CD4-positive, alpha-beta T cell (primary cell): Measurements from ENCODE around the gene MBNL1. TPM values are rescaled to one million over a fixed set of nuclear protein-coding genes. Genes with fewer than 3 reads are reported as not detected.

Experiments
- ATAC-seq: fragments of 200-7000 bp; cut with Tn5 transposase; one replicate; pipeline ENCODE4 v1.10.0; 2022; ENCODE audit warnings: mild to moderate bottlenecking; ENCODE audit not compliant: poor library complexity
- CTCF ChIA-PET: fragments of 350-600 bp; sonication (Branson Sonifier 250); formaldehyde crosslinking; loops from one replicate; lab custom pipeline; 2021; ENCODE audit warnings: antibody characterized with exemption, inconsistent platforms; lab: Charles Lee
- POLR2A ChIA-PET: fragments of 350-600 bp; sonication (Branson Sonifier 250); formaldehyde crosslinking; loops from one replicate; lab custom pipeline; 2021; ENCODE audit warnings: antibody characterized with exemption, inconsistent platforms; lab: Charles Lee
- DNase-seq, 14 experiments: peaks; one replicate each; pipeline ENCODE4 v3.0.0-alpha.2; 2013 to 2020; ENCODE audit warnings: mixed read lengths in 2 of 14
- H3K27ac ChIP-seq, 2 donors: one replicate each; pipeline versions ENCODE4 v1.5.1 to v1.7.0; 2013; ENCODE audit warnings: low read length in 2 of 2, low read depth in 1 of 2, mild to moderate bottlenecking in 1 of 2
- H3K27me3 ChIP-seq, 2 experiments: 1 replicate in 1 of 2; 2 replicates in 1 of 2; pipeline versions ENCODE4 v1.6.1 to v1.7.0; 2013; ENCODE audit warnings: low read length in 2 of 2, control low read depth in 1 of 2, mild to moderate bottlenecking in 1 of 2, moderate library complexity in 1 of 2; ENCODE audit not compliant: insufficient read depth in 2 of 2, control insufficient read depth in 1 of 2
- H3K36me3 ChIP-seq: one replicate; pipeline ENCODE4 v1.6.1; 2013; ENCODE audit warnings: low read length, control low read depth; ENCODE audit not compliant: insufficient read depth
- H3K4me1 ChIP-seq: one replicate; pipeline ENCODE4 v1.6.1; 2013; ENCODE audit warnings: low read length, control low read depth; ENCODE audit not compliant: insufficient read depth
- H3K4me3 ChIP-seq: one replicate; pipeline ENCODE4 v1.5.1; 2013; ENCODE audit warnings: mild to moderate bottlenecking, low read length, moderate library complexity
- H3K9me3 ChIP-seq, 2 experiments: 1 replicate in 1 of 2; 2 replicates in 1 of 2; pipeline versions ENCODE4 v1.6.1 to v1.7.0; 2013; ENCODE audit warnings: low read length in 2 of 2, mild to moderate bottlenecking in 2 of 2, control low read depth in 1 of 2, moderate library complexity in 1 of 2; ENCODE audit not compliant: control insufficient read depth in 1 of 2, insufficient read depth in 1 of 2
- H3K27ac Mint-ChIP-seq: one replicate; pipeline ENCODE4 v1.8.0; 2020; ENCODE audit warnings: mixed read lengths
- H3K27me3 Mint-ChIP-seq: one replicate; pipeline ENCODE4 v1.8.0; 2021; ENCODE audit warnings: mixed read lengths
- H3K36me3 Mint-ChIP-seq: one replicate; pipeline ENCODE4 v1.8.0; 2021; ENCODE audit warnings: low read depth, mixed read lengths
- H3K4me1 Mint-ChIP-seq: one replicate; pipeline ENCODE4 v1.8.0; 2021; ENCODE audit warnings: low read depth, mixed read lengths
- H3K4me3 Mint-ChIP-seq: one replicate; pipeline ENCODE4 v1.8.0; 2020; ENCODE audit warnings: mild to moderate bottlenecking, mixed read lengths
- H3K9me3 Mint-ChIP-seq: one replicate; pipeline ENCODE4 v1.8.0; 2020; ENCODE audit warnings: mixed read lengths
- intact Hi-C, 2 experiments: fragments of 100-400 bp; cut with DNase I in 1 of 2; cut with micrococcal nuclease in 1 of 2; formaldehyde crosslinking; loops; one replicate each; pipeline versions ENCODE4 v1.15.1 to v1.9.0; 2023 to 2025; cut with DNase I, micrococcal nuclease
- total RNA-seq, 174 experiments: library from RNA in 2 of 174; stranded (reverse) in 2 of 174; gene quantifications; one replicate each; pipeline ENCODE4 v1.2.3 and lab custom pipeline; 2021 to 2026
- TF ChIP-seq, protein P1 (sequence below): fragments of 200-600 bp; IDR thresholded peaks from one replicate; pipeline ENCODE4 v1.8.0; 2022; ENCODE audit warnings: antibody characterized with exemption, mild to moderate bottlenecking

The MBNL1 gene
- total RNA-seq, 2 experiments from 2014 or later = 551 to 561 TPM

DNA sequence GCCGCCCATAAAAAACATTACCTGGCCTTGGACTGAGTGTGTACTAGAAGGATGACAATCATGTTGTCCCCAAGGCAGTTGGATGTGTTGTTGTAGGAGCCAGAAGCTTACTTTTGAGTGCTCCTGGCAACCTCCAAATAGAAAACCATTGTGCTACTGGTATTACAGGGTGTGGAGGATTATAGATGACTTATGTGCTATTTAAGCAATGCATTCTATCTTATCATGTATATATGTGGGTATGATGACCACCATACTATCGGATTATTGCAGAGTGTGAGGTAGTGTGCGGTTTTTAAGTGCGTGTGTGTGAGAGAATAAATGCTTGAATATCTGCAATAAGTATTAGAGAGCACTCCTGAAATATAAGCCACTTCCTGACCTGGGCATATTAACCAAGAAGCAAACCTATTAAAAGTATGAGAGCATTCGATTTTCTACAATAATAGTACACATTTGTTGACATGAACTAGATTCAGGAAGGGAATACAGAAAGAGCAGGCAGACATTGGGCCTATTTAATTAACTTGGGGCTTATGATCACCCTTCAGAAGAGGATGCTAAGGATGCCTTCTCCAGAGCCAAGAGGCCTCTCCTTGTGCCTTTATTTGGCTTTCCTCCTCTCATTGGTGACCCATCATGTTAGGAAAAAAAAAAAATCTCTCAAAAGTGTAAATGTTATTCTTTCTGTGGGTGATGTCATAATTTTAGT, 11.7 kb upstream of the MBNL1 start:
- TF ChIP-seq, protein P1, sequence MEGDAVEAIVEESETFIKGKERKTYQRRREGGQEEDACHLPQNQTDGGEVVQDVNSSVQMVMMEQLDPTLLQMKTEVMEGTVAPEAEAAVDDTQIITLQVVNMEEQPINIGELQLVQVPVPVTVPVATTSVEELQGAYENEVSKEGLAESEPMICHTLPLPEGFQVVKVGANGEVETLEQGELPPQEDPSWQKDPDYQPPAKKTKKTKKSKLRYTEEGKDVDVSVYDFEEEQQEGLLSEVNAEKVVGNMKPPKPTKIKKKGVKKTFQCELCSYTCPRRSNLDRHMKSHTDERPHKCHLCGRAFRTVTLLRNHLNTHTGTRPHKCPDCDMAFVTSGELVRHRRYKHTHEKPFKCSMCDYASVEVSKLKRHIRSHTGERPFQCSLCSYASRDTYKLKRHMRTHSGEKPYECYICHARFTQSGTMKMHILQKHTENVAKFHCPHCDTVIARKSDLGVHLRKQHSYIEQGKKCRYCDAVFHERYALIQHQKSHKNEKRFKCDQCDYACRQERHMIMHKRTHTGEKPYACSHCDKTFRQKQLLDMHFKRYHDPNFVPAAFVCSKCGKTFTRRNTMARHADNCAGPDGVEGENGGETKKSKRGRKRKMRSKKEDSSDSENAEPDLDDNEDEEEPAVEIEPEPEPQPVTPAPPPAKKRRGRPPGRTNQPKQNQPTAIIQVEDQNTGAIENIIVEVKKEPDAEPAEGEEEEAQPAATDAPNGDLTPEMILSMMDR = no peak
- Mint-ChIP-seq H3K4me3 (peak overlapping the region; percentile 54), H3K9me3 (no peaks in the 10 kb centered on the region), H3K27me3 (no peaks in the 10 kb centered on the region), H3K4me1 (peaks cover 98% of the 10 kb centered on the region), H3K27ac (peak overlapping the region; percentile 96), H3K36me3 (peaks cover 16% of the 10 kb centered on the region)
- CTCF ChIA-PET = interaction anchor here (1.2 to 3.2 kb wide), 5 partner anchors 10 to 73 kb away, joined by 3 to 16 read pairs (median 4); no protein-coding TSS in a partner anchor
- Histone ChIP-seq H3K4me1 (peaks cover 53% of the 10 kb centered on the region), H3K4me3 (peak overlapping the region; percentile 3), H3K9me3 (no peaks in the 10 kb centered on the region), H3K36me3 (peaks cover 16% of the 10 kb centered on the region), H3K27me3 (no peaks in the 10 kb centered on the region), H3K27ac (peak overlapping the region; percentile 81 to 86)
- intact Hi-C loops = loop anchor here in 1 of 2 experiments (1.0 to 5.0 kb wide), 4 partner anchors 11 to 55 kb away; partner anchors contain the start of gene MBNL1
- ATAC-seq (peak; percentile 18), DNase-seq (peak in 2 of 14 experiments; percentile 43 to 47)
- POLR2A ChIA-PET = interaction anchor here (0.8 to 9.3 kb wide), 21 partner anchors 10 to 144 kb away, joined by 3 to 247 read pairs (median 5); partner anchors contain the start of gene MBNL1

DNA sequence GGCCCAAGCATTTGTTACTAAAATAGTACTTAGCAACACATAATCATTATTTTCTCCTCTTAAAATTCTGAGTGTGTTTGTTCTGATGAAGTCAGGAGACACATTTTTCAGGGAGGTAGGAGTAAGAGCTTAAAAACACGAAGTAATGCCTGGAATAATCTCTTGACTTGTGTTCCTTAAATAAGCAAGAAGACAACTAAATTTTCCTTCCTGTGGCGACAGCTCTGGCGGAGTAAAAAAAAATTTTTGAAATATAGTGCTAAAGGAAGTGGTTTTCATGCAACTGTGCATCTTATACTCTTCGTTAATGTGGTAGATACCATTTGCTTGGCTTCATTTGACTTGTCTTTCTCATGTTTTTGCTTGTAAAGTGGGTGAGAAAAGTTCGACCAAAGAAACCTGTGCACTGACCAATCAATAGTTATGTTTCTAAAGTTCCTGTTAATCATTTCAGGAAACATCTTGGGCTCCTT, 11.1 kb upstream of the MBNL1 start:
- H3K4me3 Mint-ChIP-seq = peak overlapping the region; percentile 54

More for the DNA sequence above, 11.1 kb upstream of the MBNL1 start:
- Mint-ChIP-seq H3K27me3 (no peaks in the 10 kb centered on the region), H3K36me3 (peaks cover 20% of the 10 kb centered on the region), H3K9me3 (no peaks in the 10 kb centered on the region), H3K4me1 (peaks cover 97% of the 10 kb centered on the region), H3K27ac (peak overlapping the region; percentile 96)
- Histone ChIP-seq H3K4me1 (peaks cover 52% of the 10 kb centered on the region), H3K27ac (peak overlapping the region; percentile 81 to 86), H3K27me3 (no peaks in the 10 kb centered on the region), H3K36me3 (peaks cover 20% of the 10 kb centered on the region), H3K4me3 (peak overlapping the region; percentile 3), H3K9me3 (no peaks in the 10 kb centered on the region)
- DNase-seq (peak in 3 of 14 experiments; percentile 71 to 85 (median 74)), ATAC-seq (peak; percentile 55)
- POLR2A ChIA-PET = interaction anchor here (0.8 to 9.3 kb wide), 23 partner anchors 10 to 215 kb away, joined by 3 to 247 read pairs (median 4); partner anchors contain the start of gene MBNL1
- intact Hi-C loops = loop anchor here in 1 of 2 experiments (1.0 to 5.0 kb wide), 4 partner anchors 11 to 55 kb away; partner anchors contain the start of gene MBNL1
- TF ChIP-seq, protein P1 = no peak
- CTCF ChIA-PET = interaction anchor here (1.1 to 3.2 kb wide), 6 partner anchors 10 to 74 kb away, joined by 3 to 16 read pairs (median 4); no protein-coding TSS in a partner anchor
